HL-60 (cell line): Measurements from ENCODE around the gene CD302.
A peak's percentile ranks its signal among the peaks of the same experiment; 100 is the strongest.
"Not testable (repeated sequence)": the region's sequence is repeated elsewhere in the genome, so short reads cannot be mapped to it uniquely, and the experiment has no call there.

Source experiments
- DNase-seq, 2 experiments: peaks; one replicate each; pipeline ENCODE4 v3.0.0-alpha.2; 2010 to 2020; ENCODE audit warnings: low read depth in 1 of 2, low spot score in 1 of 2
- H3K27ac ChIP-seq: fragments of 250-450 bp; sonication (Bioruptor Pico); replicated peaks from 2 replicates; pipeline ENCODE4 v1.5.1; 2020; ENCODE audit warnings: mild to moderate bottlenecking, moderate library complexity
- H3K27me3 ChIP-seq: fragments of 250-450 bp; sonication (Bioruptor Pico); 2 replicates; pipeline ENCODE4 v1.5.1; 2021; ENCODE audit warnings: mild to moderate bottlenecking, moderate library complexity; ENCODE audit not compliant: insufficient read depth, poor library complexity, severe bottlenecking
- H3K4me3 ChIP-seq: replicated peaks from 2 replicates; pipeline ENCODE4 v1.5.1; 2011; ENCODE audit warnings: mild to moderate bottlenecking, control low read depth, low read length; ENCODE audit not compliant: insufficient read depth
- CTCF ChIP-seq: IDR thresholded peaks from one replicate; pipeline ENCODE4 v1.5.1; 2011; ENCODE audit warnings: low read length, control low read depth, inconsistent platforms; ENCODE audit not compliant: insufficient read depth
- GABPA ChIP-seq: IDR thresholded peaks from 2 replicates; pipeline ENCODE4 v1.6.1; 2012; ENCODE audit warnings: low read depth
- POLR2AphosphoS5 ChIP-seq: IDR thresholded peaks from 2 replicates; pipeline ENCODE4 v1.6.1; 2012; ENCODE audit warnings: low read depth
- REST ChIP-seq: IDR thresholded peaks from 2 replicates; pipeline ENCODE4 v1.6.1; 2012; ENCODE audit warnings: low read depth; ENCODE audit not compliant: insufficient replicate concordance
- SPI1 ChIP-seq: IDR thresholded peaks from 2 replicates; pipeline ENCODE4 v1.6.1; 2012; ENCODE audit warnings: low read depth, mild to moderate bottlenecking, borderline replicate concordance

CD302 gene

DNA sequence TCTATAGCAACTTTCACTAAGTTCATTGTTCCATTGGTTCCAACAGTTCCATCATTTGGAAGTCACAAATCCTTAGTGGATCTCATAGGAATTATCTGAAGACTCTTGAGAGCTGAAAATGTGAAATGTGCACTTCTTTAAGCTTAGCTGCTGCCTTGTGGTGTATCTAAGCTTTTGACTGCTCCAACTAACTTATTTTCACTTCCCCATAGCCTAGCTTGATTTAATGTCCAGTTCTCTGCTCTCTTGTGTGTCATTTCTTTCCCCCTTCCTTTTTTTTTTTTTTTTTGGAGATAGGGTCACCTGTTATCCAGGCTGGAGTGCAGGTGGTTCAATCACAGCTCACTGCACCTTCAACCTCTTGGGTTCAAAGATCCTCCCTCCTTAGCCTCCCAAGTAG, 34.9 kb upstream of the CD302 start:
- no peak overlapping the region for H3K27ac ChIP-seq
- H3K27me3 ChIP-seq = no peaks in the 10 kb centered on the region
- no peak for DNase-seq
- no peak overlapping the region for H3K4me3 ChIP-seq
- no peak for TF ChIP-seq CTCF
- TF ChIP-seq SPI1 = peak; percentile 36; the same call in 1 of the 2 replicates

DNA sequence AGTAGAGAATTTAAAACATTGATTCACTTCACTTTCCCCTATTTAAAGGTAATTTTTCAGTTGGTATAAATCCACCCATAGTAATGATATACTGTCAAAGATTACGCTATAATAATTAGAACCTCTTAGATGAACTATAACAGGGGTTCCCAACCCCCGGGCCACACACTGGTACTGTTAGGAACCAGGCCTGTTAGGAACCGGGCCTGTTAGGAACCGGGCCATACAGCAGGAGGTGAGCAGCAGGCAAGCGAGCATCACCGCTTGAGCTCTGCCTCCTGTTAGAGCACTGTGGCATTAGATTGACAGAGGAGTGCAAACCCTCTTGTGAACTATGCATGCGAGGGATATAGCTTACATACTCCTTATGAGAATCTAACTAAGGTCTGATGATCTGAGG, 34.0 kb upstream of the CD302 start:
- no peak for TF ChIP-seq GABPA
- no peak for TF ChIP-seq CTCF
- no peak for TF ChIP-seq REST
- TF ChIP-seq POLR2AphosphoS5 = no peak
- no peak for TF ChIP-seq SPI1
- DNase-seq = no peak
- Histone ChIP-seq H3K27me3 (no peaks in the 10 kb centered on the region), H3K4me3 (no peak overlapping the region), H3K27ac (no peak overlapping the region)

GRCh38 chr2:159829376-159829775, 31.4 kb upstream of the CD302 start:
- no peak overlapping the region for H3K4me3 ChIP-seq
- no peak overlapping the region for H3K27ac ChIP-seq
- H3K27me3 ChIP-seq = no peaks in the 10 kb centered on the region
- DNase-seq = no peak
- TF ChIP-seq POLR2AphosphoS5 = no peak
- no peak for TF ChIP-seq GABPA
- TF ChIP-seq SPI1 = no peak
- no peak for TF ChIP-seq CTCF
- no peak for TF ChIP-seq REST

DNA sequence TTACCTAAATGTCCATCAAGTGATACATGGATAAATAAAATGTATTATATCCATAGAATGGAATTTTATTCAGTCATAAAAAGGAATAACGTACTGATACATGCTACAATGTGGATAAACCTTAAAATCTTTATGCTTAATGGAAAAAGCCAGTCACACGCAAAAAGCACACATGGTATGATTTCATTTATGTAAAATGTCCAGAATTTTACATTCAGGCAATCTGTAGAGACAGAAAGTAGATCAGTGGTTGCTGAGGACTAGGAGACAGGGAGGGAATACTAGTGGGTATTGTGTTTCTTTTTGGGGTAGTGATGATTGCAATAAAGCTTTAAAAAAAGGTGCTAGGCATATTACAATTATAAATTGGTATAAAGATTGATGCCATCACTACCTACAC, 30.7 kb upstream of the CD302 start:
- no peaks in the 10 kb centered on the region for H3K27me3 ChIP-seq
- no peak for DNase-seq
- TF ChIP-seq POLR2AphosphoS5 = no peak
- TF ChIP-seq REST = no peak
- TF ChIP-seq SPI1 = no peak
- no peak for TF ChIP-seq GABPA
- TF ChIP-seq CTCF = no peak
- H3K4me3 ChIP-seq = no peak overlapping the region
- no peak overlapping the region for H3K27ac ChIP-seq

DNA sequence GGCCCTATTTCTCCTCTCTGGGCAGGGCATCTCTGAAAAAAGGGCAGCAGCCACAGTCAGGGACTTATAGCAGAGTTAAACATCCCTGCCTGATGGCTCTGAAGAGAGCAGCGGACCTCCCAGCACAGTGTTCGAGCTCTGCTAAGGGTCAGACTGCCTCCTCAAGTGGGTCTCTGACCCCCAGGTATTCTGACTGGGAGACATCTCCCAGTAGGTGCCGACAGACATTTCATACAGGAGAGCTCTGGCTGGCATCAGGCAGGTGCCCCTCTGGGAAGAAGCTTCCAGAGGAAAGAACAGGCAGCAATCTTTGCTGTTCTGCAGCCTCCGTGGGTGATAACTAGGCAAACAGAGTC, 24.4 kb upstream of the CD302 start:
- not testable (repeated sequence) for H3K27ac ChIP-seq, DNase-seq, H3K27me3 ChIP-seq, H3K4me3 ChIP-seq
